Tibial artery (tissue), 4 donors: Measurements from ENCODE around the gene VEPH1.

Experiments used
- DNase-seq, 2 donors: peaks; one replicate each; pipeline ENCODE4 v3.0.0-alpha.2; 2019
- H3K27ac ChIP-seq, 2 donors: fragments of 200-600 bp; sonication (generic) in 1 of 2; 1 replicate in 1 of 2; 2 replicates in 1 of 2; pipeline ENCODE4 v1.5.1; 2018 to 2019; ENCODE audit warnings: mild to moderate bottlenecking in 1 of 2
- H3K27me3 ChIP-seq, 2 donors: fragments of 200-600 bp; sonication (generic) in 1 of 2; one replicate each; pipeline versions ENCODE4 v1.5.1 to v1.6.0; 2016 to 2019
- H3K36me3 ChIP-seq, 3 donors: fragments of 200-600 bp; sonication (generic) in 2 of 3; one replicate each; pipeline ENCODE4 v1.5.1; 2016 to 2019; ENCODE audit warnings: mild to moderate bottlenecking in 2 of 3
- H3K4me1 ChIP-seq, 4 donors: fragments of 200-600 bp; sonication (generic) in 2 of 4; 1 replicate in 3 of 4; 2 replicates in 1 of 4; pipeline ENCODE4 v1.5.1; 2016 to 2019
- H3K4me3 ChIP-seq, 2 donors: fragments of 200-600 bp; sonication (generic) in 1 of 2; 1 replicate in 1 of 2; 2 replicates in 1 of 2; pipeline ENCODE4 v1.5.1; 2018 to 2019; ENCODE audit warnings: mild to moderate bottlenecking in 2 of 2
- H3K9me3 ChIP-seq, 3 donors: fragments of 200-600 bp; sonication (generic) in 1 of 3; one replicate each; pipeline ENCODE4 v1.5.1; 2016 to 2019
- CTCF ChIP-seq, 2 experiments: fragments of 200-600 bp in 1 of 2; fragments of 450-650 bp in 1 of 2; IDR thresholded peaks; one replicate each; pipeline ENCODE4 v1.5.1; 2017 to 2019; ENCODE audit warnings: antibody characterized with exemption in 2 of 2, mild to moderate bottlenecking in 1 of 2, moderate library complexity in 1 of 2
- intact Hi-C: fragments of 100-400 bp; cut with DNase I; formaldehyde crosslinking; loops from one replicate; pipeline ENCODE4 v1.15.0; 2023; ENCODE audit warnings: low total_unique reads

VEPH1 gene

GRCh38 chr3:157347577-157348303 lies 155.5 kb downstream of the VEPH1 start:
- intact Hi-C loops = no loop called here
- no peak for TF ChIP-seq CTCF (IDR thresholded peaks at IDR 0.05)
- DNase-seq = no peak

GRCh38 chr3:157336252-157337009 lies 166.8 kb downstream of the VEPH1 start:
- intact Hi-C loops = no loop called here
- DNase-seq = no peak
- Histone ChIP-seq H3K9me3 (peaks cover 0 to 14% (median 2%) of the 10 kb centered on the region in 3 donors), H3K27me3 (no peaks in the 10 kb centered on the region), H3K27ac (no peak overlapping the region), H3K36me3 (no peaks in the 10 kb centered on the region), H3K4me1 (no peaks in the 10 kb centered on the region), H3K4me3 (no peak overlapping the region)
- no peak for TF ChIP-seq CTCF (IDR thresholded peaks at IDR 0.05)

More at GRCh38 chr3:157347577-157348303, 155.5 kb downstream of the VEPH1 start:
- H3K27me3 ChIP-seq = no peaks in the 10 kb centered on the region
- H3K4me1 ChIP-seq = no peaks in the 10 kb centered on the region
- H3K27ac ChIP-seq = no peak overlapping the region
- H3K9me3 ChIP-seq = peaks cover 0 to 11% (median 0%) of the 10 kb centered on the region in 3 donors
- H3K4me3 ChIP-seq = no peak overlapping the region
- no peaks in the 10 kb centered on the region for H3K36me3 ChIP-seq

- H3K27ac ChIP-seq = no peak overlapping the region
- peaks cover 0 to 13% (median 2%) of the 10 kb centered on the region in 3 donors for H3K9me3 ChIP-seq
- H3K4me3 ChIP-seq = no peak overlapping the region
- no peaks in the 10 kb centered on the region for H3K36me3 ChIP-seq
- TF ChIP-seq CTCF (IDR thresholded peaks at IDR 0.05) = no peak
- H3K27me3 ChIP-seq = no peaks in the 10 kb centered on the region
- DNase-seq = no peak
- intact Hi-C loops = no loop called here
- no peaks in the 10 kb centered on the region for H3K4me1 ChIP-seq
These were observed 167.8 kb downstream of the VEPH1 start for GRCh38 chr3:157335233-157336076.

GRCh38 chr3:157333551-157333991 lies 169.6 kb downstream of the VEPH1 start:
- Histone ChIP-seq H3K4me1 (no peaks in the 10 kb centered on the region), H3K27ac (no peak overlapping the region), H3K36me3 (no peaks in the 10 kb centered on the region), H3K27me3 (no peaks in the 10 kb centered on the region), H3K4me3 (no peak overlapping the region), H3K9me3 (no peaks in the 10 kb centered on the region)
- no peak for TF ChIP-seq CTCF (IDR thresholded peaks at IDR 0.05)
- intact Hi-C loops = no loop called here
- DNase-seq = no peak

GRCh38 chr3:157330206-157330605 lies 173.0 kb downstream of the VEPH1 start:
- H3K4me1 ChIP-seq = no peaks in the 10 kb centered on the region
- H3K27ac ChIP-seq = no peak overlapping the region
- intact Hi-C loops = no loop called here
- H3K9me3 ChIP-seq = no peaks in the 10 kb centered on the region
- no peaks in the 10 kb centered on the region for H3K36me3 ChIP-seq
- DNase-seq = no peak
- no peaks in the 10 kb centered on the region for H3K27me3 ChIP-seq
- TF ChIP-seq CTCF (IDR thresholded peaks at IDR 0.05) = no peak
- H3K4me3 ChIP-seq = no peak overlapping the region
